Tibial nerve (tissue), 4 donors: ENCODE data around the gene TBC1D4. TPM values are rescaled to one million over a fixed set of nuclear protein-coding genes. Genes with fewer than 3 reads are reported as not detected.
"Not testable (repeated sequence)": the region's sequence is repeated elsewhere in the genome, so short reads cannot be mapped to it uniquely, and the experiment has no call there.

Source experiments
- DNase-seq, 2 donors: peaks; one replicate each; pipeline ENCODE4 v3.0.0-alpha.2; 2019; ENCODE audit warnings: low spot score in 2 of 2
- H3K27ac ChIP-seq, 4 donors: fragments of 200-600 bp; sonication (generic) in 3 of 4; one replicate each; pipeline ENCODE4 v1.5.1; 2017 to 2019; ENCODE audit warnings: mild to moderate bottlenecking in 1 of 4
- H3K27me3 ChIP-seq, 2 donors: fragments of 200-600 bp; sonication (generic) in 1 of 2; one replicate each; pipeline versions ENCODE4 v1.5.1 to v1.6.0; 2017 to 2019
- H3K36me3 ChIP-seq, 3 donors: fragments of 200-600 bp; sonication (generic); one replicate each; pipeline ENCODE4 v1.5.1; 2018 to 2019
- H3K4me1 ChIP-seq, 4 donors: fragments of 200-600 bp; sonication (generic) in 3 of 4; one replicate each; pipeline ENCODE4 v1.5.1; 2017 to 2019
- H3K4me3 ChIP-seq, 4 donors: fragments of 200-600 bp; sonication (generic) in 3 of 4; one replicate each; pipeline ENCODE4 v1.5.1; 2017 to 2019; ENCODE audit warnings: mild to moderate bottlenecking in 1 of 4, moderate library complexity in 1 of 4
- H3K9me3 ChIP-seq, 4 donors: fragments of 200-600 bp; sonication (generic) in 3 of 4; one replicate each; pipeline ENCODE4 v1.5.1; 2017 to 2019
- EP300 ChIP-seq, 2 donors: sonication (generic); formaldehyde crosslinking; IDR thresholded peaks; one replicate each; pipeline ENCODE4 v1.6.1; 2017; ENCODE audit warnings: antibody characterized with exemption in 2 of 2, mild to moderate bottlenecking in 1 of 2
- POLR2A ChIP-seq, 2 donors: fragments of 450-650 bp; IDR thresholded peaks; one replicate each; pipeline ENCODE4 v1.6.1; 2017; ENCODE audit warnings: antibody characterized with exemption in 2 of 2, mild to moderate bottlenecking in 2 of 2, moderate library complexity in 2 of 2
- WGBS, 2 donors: methylation state at CpG; one replicate each; pipeline ENCODE4 v1.1.5; 2018; 5-methylcytosine and 5-hydroxymethylcytosine counted together
- total RNA-seq, 4 donors: library from RNA; depleted of rRNA; stranded (reverse); fragments of >200 nt; gene quantifications; one replicate each; pipeline ENCODE4 v1.1.0, GENCODE V29; 2016
- TF ChIP-seq, protein P1 (sequence below), 5 experiments: fragments of 200-600 bp in 3 of 5; fragments of 450-650 bp in 2 of 5; sonication (generic) in 3 of 5; IDR thresholded peaks; one replicate each; pipeline ENCODE4 v1.5.1; 2016 to 2019; ENCODE audit warnings: antibody characterized with exemption in 5 of 5, mild to moderate bottlenecking in 3 of 5, moderate library complexity in 2 of 5

Gene TBC1D4
- total RNA-seq, 4 donors from 2014 or later, result 17.7 to 45.4 (median 33.4) TPM

DNA sequence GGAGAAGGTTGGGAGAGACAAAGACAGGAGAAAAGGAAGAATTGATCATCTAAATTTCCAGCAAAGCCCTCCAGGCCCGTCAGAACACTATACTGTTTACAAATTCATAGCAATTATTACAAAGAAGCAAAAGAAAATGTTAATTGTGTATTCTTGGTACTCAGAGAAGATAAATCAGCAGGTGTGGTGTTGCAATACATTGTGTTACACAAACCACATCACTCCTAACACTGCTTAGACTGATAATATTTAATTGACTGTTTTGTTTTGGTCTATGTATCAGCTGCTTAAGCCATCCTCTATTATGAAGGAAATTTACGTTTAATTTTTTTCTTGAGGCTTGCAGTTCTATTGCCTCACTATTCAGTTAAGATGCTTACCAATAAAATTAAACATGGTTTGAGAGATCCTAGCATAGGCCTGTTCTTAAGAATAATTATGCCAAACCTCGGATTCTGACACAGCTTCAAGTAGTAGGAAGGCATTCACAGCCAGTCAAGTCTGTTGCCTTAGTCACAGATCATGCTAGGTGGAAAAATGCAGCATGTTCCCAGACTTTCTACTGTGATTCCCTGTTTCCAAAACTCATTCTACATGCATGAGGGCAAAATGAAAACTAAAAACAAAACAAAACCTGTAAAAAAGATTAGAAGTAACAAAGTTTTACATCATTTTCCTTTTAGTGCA lies 129.2 kb downstream of the TBC1D4 start:
- no peak for DNase-seq
- no peaks in the 10 kb centered on the region for H3K27me3 ChIP-seq
- no peak overlapping the region for H3K27ac ChIP-seq
- WGBS, 2 donors, result 90% methylated on average over 3 of the region's 3 CpGs
- no peaks in the 10 kb centered on the region for H3K9me3 ChIP-seq
- TF ChIP-seq EP300 (IDR thresholded peaks at IDR 0.05), result no peak
- TF ChIP-seq, protein P1, sequence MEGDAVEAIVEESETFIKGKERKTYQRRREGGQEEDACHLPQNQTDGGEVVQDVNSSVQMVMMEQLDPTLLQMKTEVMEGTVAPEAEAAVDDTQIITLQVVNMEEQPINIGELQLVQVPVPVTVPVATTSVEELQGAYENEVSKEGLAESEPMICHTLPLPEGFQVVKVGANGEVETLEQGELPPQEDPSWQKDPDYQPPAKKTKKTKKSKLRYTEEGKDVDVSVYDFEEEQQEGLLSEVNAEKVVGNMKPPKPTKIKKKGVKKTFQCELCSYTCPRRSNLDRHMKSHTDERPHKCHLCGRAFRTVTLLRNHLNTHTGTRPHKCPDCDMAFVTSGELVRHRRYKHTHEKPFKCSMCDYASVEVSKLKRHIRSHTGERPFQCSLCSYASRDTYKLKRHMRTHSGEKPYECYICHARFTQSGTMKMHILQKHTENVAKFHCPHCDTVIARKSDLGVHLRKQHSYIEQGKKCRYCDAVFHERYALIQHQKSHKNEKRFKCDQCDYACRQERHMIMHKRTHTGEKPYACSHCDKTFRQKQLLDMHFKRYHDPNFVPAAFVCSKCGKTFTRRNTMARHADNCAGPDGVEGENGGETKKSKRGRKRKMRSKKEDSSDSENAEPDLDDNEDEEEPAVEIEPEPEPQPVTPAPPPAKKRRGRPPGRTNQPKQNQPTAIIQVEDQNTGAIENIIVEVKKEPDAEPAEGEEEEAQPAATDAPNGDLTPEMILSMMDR (IDR thresholded peaks at IDR 0.05), result no peak
- TF ChIP-seq POLR2A (IDR thresholded peaks at IDR 0.05), result no peak
- H3K4me1 ChIP-seq, result peaks cover 0 to under 1% (median 0%) of the 10 kb centered on the region in 4 donors
- no peak overlapping the region for H3K4me3 ChIP-seq
- peaks cover 0 to 40% (median 0%) of the 10 kb centered on the region in 3 donors for H3K36me3 ChIP-seq

DNA sequence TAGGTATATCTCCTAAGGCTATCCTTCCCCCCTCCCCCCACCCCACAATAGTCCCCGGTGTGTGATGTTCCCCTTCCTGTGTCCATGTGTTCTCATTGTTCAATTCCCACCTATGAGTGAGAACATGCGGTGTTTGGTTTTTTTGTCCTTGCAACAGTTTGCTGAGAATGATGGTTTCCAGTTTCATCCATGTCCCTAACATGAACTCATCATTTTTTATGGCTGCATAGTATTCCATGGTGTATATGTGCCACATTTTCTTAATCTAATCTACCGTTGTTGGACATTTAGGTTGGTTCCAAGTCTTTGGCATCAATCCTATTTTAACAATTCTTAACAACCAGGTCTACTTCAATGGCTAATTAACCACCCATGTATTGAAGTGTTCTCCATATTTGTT lies 130.4 kb downstream of the TBC1D4 start:
- not testable (repeated sequence) for H3K27me3 ChIP-seq, H3K4me1 ChIP-seq, H3K4me3 ChIP-seq, DNase-seq, H3K27ac ChIP-seq, H3K9me3 ChIP-seq
- WGBS, 2 donors, result 94 to 95% methylated on average over 3 of the region's 3 CpGs
- peaks cover 0 to 45% (median 0%) of the 10 kb centered on the region in 3 donors for H3K36me3 ChIP-seq

DNA sequence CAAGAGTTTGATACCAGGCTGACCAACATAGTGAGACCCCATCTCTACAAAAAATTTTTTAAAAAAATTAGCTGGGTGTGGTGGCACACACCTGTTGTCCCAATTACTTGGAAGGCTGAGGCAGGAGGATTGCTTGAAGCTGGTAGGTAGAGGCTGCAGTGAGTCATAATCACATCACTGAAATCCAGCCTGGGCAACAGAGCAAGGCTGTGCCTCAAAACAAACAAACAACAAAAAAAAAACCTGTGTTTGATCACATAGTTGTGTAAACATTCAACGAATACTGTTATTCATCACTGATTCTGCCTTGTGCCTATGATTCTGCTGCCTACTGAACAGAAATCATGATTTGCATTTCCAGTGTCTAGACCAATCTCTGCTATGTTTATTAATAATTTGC lies 134.0 kb downstream of the TBC1D4 start:
- TF ChIP-seq EP300 (IDR thresholded peaks at IDR 0.05) (no peak), POLR2A (IDR thresholded peaks at IDR 0.05) (no peak)
- TF ChIP-seq, protein P1 (IDR thresholded peaks at IDR 0.05), result no peak
- Histone ChIP-seq H3K27me3 (no peaks in the 10 kb centered on the region), H3K27ac (no peak overlapping the region), H3K4me1 (no peaks in the 10 kb centered on the region), H3K4me3 (no peak overlapping the region), H3K36me3 (peaks cover 0 to 34% (median 0%) of the 10 kb centered on the region in 3 donors), H3K9me3 (no peaks in the 10 kb centered on the region)
- WGBS, 2 donors, result 72 to 87% methylated on average over 1 of the region's 1 CpG
- no peak for DNase-seq

DNA sequence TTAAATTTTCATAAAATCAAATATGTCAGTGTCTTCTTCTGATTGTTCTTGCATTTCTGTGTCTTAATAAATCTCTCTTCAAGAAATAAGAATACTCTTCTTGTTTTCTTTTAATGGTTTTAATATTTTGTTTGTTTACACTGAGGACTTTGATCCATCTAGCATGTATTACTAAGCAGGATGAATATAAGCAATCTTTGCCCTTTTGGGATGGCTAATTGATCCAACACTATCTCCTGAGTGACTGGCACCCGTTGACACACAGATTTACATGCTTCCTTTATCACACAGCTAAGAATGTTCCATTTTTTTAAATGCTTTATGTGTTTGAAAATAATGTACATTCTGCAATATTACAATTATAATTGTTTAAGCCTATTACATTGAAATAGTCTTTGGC lies 134.5 kb downstream of the TBC1D4 start:
- Histone ChIP-seq H3K9me3 (no peaks in the 10 kb centered on the region), H3K4me3 (no peak overlapping the region), H3K36me3 (peaks cover 0 to 34% (median 0%) of the 10 kb centered on the region in 3 donors), H3K4me1 (no peaks in the 10 kb centered on the region), H3K27ac (no peak overlapping the region), H3K27me3 (no peaks in the 10 kb centered on the region)
- 83 to 92% methylated on average over 1 of the region's 1 CpG for WGBS, 2 donors
- no peak for TF ChIP-seq POLR2A (IDR thresholded peaks at IDR 0.05)
- DNase-seq, result no peak

DNA sequence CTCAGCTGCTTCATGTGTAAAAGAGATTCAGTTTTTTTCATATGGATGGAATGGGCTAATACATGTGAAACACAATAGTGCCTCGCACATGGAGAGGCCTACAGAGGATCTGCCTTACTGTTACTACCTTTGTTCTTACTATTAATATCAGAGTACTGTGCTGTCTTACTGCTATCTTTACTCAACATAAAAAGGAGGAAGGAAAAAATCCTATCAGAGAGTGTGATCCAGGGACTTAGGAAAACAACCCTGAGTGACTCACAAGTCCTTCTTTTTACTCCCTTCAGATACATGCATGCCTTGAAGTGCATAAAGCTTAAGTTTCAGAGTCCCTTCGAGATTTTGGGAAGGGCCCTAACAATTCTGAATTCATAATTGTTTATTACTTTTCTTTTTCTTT lies 136.8 kb downstream of the TBC1D4 start:
- Histone ChIP-seq H3K9me3 (no peaks in the 10 kb centered on the region), H3K27me3 (no peaks in the 10 kb centered on the region), H3K4me3 (no peak overlapping the region), H3K27ac (no peak overlapping the region), H3K4me1 (no peaks in the 10 kb centered on the region), H3K36me3 (peaks cover 0 to 43% (median 0%) of the 10 kb centered on the region in 3 donors)
- TF ChIP-seq, protein P1 (IDR thresholded peaks at IDR 0.05), result no peak
- TF ChIP-seq POLR2A (IDR thresholded peaks at IDR 0.05) (no peak), EP300 (IDR thresholded peaks at IDR 0.05) (no peak)
- DNase-seq, result no peak
- 78 to 88% methylated on average over 2 of the region's 2 CpGs for WGBS, 2 donors

DNA sequence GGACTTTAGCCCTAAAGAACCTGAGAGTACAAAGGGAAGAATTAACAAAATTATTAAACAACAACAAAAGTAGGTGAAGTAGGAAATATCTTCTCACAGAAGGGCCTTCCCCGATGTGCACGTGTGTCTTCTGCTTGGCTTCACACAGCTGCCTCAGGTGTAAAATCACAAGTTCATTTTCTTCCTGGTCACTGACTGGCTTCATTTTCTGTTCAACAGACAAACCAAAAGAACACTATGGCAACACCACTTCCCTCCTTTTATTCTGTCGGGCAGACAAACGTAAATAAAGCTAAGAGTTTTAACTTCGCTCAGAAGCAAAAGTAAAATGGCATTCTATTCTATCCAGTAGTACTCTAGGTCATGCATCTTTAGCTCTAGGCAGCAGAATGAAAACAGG lies 140.9 kb downstream of the TBC1D4 start:
- 91 to 94% methylated on average over 5 of the region's 5 CpGs for WGBS, 2 donors
- Histone ChIP-seq H3K27me3 (no peaks in the 10 kb centered on the region), H3K4me3 (no peak overlapping the region), H3K4me1 (no peaks in the 10 kb centered on the region), H3K9me3 (no peaks in the 10 kb centered on the region), H3K27ac (no peak overlapping the region), H3K36me3 (peaks cover 0 to 48% (median 0%) of the 10 kb centered on the region in 3 donors)
- TF ChIP-seq, protein P1 (IDR thresholded peaks at IDR 0.05), result no peak
- no peak for TF ChIP-seq POLR2A (IDR thresholded peaks at IDR 0.05)
- TF ChIP-seq EP300 (IDR thresholded peaks at IDR 0.05), result no peak
- no peak for DNase-seq
